Hematopoietic multipotent progenitor cell treated with erythropoietin and hydrocortisone succinate and interleukin-3 and kit ligand, for 15 days (in vitro differentiated cells): ENCODE results near the gene SLC25A28.

Experiments
- DNase-seq: peaks from one replicate; pipeline ENCODE4 v3.0.0-alpha.2; 2015; ENCODE audit warnings: low spot score

SLC25A28 gene, protein sequence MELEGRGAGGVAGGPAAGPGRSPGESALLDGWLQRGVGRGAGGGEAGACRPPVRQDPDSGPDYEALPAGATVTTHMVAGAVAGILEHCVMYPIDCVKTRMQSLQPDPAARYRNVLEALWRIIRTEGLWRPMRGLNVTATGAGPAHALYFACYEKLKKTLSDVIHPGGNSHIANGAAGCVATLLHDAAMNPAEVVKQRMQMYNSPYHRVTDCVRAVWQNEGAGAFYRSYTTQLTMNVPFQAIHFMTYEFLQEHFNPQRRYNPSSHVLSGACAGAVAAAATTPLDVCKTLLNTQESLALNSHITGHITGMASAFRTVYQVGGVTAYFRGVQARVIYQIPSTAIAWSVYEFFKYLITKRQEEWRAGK

DNA sequence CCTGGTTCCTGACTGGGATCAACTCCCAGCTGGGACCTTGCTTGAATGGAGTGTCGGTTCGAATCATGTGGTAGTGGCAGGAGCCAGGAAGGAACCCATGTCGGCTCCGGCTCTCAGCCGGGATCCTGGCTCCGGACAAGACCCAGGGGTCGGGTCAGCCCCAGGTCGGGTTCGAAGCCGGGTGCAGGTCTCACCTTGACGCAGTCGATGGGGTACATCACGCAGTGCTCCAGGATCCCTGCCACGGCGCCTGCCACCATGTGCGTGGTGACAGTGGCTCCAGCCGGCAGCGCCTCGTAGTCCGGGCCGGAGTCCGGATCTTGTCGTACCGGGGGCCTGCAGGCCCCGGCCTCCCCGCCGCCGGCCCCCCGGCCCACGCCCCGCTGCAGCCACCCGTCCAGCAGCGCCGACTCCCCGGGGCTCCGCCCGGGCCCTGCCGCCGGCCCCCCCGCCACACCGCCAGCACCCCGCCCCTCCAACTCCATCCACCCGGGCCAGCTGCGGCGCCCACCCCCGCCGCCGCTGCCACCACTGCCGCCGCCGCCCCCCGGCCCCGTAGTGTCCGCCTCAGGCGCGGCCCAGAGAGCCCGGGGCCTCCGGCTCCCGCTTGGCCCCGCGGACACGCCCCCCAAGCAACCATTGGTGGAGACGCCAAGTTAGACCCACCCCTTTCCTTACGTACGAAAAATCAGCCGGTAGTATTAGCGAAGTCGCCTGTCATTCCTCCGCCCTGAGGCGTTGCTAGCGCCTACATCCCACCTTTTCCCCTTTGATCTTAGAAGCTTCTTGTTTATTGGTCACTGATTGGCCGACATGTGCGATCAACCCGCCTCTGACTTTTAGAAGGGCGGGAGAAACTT lies at the start of gene SLC25A28:
Gene SLC25A28 (minus strand): TSS at position 589 of the 860 bp plus-strand sequence. CDS start 104 bp downstream, at position 485.
- peak; percentile 99 for DNase-seq

DNA sequence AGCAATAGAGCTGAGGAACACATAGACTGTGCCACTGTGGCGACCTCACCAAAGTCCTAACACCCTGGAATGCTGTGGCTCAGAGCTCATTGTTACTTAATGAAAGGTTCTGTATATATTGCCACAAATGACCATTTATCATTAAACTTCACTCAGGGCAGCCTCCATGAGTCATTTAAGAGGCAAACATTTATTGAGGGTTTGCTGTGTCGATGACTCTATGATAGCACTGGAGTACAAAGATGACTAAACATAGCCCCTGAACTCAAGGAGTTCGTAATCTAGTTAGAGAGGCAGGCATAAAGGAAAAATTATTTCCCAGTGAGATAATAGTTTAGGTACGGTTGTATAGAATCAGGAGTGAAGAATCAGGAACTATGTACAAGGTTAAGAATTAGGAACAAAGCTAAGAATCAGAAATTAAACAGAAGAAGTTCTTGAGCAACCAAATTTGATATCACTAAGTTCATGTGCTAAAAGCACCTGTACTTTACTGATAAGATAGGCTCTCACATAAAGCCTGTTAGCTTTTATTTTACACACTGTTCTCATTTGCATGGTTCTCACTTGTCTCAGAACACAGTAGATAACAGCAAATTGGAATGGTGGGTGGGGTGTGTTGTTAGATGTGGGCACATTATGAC lies 47.0 kb upstream of the SLC25A28 start:
- DNase-seq = no peak

DNA sequence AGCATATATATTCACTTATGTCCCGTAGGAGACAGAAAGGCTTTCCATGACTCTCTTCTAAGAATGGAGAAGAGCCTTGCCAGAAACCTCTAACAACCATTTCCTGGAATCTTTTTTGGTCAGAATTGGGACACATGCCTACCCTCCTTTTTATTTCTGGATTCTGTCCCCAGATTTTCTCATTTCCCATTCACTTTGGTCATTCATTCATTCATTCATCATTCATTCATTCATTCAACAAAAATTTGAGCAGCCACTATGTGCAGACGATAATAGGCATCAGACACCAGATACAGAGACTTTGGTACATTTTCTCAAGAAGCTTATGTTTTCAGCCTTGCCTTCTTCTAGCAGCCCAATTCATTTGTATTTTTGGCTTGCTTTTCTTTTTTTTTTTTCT lies 45.1 kb upstream of the SLC25A28 start:
- DNase-seq = no peak

DNA sequence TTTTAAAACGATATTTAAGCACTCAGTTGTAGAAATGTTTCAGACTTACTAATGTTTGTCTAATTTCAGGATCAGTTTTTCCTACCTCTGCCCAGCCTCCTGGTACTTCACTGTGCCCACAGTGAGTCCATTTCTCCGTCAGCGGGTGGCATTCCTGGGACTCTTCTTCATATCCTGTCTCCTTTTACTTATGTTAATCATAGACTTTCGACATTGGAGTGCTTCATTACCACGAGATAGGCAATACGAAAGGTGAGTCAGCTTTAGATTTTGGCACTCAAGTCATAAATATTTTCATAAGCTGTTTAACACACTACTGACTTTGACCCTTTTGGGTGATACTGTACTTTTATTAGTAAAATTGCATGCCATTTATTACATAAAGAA lies 41.1 kb upstream of the SLC25A28 start:
- no peak for DNase-seq

DNA sequence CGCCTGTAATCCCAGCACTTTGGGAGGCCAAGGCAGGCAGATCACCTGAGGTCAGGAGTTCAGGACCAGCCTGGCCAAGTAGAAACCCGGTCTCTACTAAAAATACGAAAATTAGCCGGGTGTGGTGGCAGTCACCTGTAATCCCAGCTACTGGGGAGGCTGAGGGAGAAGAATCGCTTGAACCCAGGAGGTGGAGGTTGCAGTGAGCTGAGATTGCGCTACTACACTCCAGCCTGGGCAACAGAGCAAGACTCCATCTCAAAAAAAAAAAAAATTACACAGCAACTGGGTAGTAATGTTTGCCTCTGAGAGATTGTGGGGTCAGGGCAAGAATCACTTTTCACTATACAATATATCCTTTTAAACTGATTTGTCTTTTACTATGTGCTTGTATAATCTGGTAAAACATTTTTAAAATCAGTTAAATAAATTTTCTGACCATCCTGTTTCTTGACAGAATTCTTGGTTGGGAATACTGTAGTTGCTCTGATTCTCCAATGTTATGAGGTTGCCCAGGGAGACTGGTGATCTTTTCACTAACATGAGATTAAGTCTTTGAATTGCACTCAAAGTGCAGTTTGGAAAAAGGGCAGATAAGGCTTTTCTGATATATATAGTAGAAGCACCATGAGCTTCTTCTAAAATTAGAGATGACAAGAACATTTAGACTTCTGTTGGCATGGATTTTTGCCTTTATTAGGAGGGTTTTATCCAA lies 40.6 kb upstream of the SLC25A28 start:
- no peak for DNase-seq

DNA sequence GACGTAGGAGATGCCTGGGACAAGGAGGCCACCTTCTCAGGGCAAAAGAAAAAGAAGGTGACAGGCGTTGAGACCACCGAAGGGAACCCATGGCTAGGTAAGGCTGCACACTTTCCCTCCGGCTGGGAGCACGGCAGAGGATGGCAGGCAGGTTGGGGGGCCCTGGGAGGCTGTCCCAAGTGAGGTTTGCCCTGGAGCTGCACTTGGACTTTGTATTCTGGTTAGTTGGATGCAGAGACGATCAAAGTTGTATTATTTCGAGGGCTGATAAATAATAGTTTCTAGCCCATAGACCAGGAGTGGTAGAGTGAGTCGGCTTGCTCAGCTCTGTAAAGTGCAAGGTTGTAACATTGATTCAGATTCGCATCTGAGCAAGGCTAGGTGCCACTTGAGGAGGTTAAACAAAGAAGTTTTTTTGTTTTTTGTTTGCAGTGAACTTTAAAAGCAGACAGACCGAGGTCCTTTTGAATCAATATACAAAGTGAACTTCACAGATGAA lies 39.7 kb upstream of the SLC25A28 start:
- no peak for DNase-seq

DNA sequence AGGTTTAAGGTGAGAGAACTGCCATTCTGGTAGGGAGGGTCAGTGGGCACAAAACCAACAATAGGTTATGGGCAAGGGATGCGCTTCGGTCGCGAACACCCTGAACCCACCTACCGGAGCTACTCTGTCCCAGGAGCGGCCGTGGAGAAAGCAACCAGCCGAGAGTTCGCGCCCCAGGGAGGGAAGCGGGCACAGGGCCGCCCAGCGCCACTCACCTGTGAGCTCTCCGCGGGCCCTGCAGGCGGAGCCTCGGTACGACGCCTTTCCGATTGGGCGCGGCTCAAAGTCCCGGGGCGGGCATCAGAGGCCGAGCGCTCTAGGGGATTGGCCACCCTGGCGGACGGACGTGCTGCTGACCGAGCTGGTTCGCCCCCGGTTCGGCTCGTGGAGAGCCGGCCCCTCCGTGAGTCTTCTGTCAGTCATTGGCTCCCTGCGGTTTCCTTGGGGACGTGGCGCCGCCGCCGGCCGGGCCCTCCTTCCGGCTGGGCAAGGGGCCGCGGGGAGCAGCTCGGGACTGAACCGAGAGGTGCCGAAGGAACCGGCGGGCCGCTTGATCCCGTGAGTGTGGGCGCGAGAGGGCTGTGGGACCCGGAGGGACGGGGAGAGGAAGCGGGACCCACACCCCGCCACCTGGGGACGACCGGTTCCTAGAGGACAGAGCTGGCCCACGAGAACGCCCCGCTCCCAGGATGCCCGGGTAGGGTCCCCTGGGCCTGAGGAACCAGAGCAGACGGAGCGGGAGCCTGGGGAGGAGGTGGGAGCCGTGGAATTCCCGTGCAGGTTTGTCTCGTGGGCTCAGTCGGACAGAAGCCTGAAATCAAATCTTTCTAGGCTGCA lies 39.0 kb upstream of the SLC25A28 start, which contains the start of gene ENTPD7:
Gene ENTPD7 (plus strand): TSS at position 479 of the 837 bp plus-strand sequence. CDS start 448 bp downstream, outside the sequence.
- peak; percentile 93 for DNase-seq

DNA sequence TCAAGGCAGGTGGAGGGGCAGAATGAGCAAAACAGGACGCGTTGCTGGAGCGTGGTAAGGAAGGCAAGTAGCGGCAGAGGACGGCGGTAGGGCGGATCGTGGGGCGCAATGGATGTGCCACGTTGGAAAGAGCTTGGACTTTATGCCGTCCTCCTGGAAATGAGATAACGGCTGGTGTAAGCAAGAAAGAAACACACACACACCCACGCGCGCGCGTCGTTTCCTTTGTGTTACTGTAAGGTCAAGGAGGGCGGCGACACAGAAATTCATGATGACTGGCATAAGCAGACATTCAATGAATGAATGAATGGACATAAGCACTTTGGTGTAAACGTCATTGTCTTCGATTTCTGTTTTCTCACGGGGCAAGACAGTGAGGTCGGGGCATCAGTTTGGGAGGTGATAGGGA lies 38.4 kb upstream of the SLC25A28 start:
- DNase-seq = no peak

DNA sequence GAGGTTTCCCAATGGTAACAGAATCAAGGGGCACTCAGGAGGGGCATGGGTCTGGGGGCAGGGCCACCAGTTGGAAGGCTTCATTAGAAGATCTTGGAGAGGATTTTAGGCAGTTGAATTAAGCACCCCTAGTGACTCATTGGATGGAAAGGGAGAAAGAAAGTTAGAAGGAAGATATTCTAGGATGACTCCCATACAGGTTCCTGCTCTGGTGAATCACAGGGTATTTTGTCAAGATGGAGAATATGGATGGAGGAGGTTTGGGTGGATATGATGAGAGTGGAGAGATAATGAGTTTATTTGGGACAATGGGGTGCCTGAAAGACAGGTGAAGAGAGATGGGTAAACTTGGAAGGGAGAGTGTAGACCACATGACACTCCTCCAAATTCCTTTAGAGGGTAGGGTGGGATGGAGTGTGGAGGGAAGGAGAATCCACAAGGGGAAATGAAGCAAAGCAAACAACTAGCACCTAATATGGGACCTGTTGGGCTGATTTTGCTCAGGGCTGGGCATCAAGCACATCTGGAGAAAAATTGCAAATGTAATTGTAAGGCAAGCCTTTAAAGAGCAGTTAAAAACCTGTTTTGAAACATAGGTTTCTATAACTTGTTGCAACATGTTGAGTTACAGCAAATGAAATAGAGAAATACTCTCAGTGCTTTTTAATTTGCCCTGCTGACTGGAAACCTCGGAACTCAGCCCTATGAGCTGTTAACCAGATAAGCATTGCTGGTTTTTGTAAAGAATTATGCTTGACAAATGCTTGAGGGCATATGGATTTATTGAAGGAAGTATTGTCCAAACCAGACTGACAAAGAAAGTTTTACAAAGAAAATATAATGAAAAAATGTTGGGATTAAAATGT lies 36.2 kb upstream of the SLC25A28 start:
- no peak for DNase-seq

DNA sequence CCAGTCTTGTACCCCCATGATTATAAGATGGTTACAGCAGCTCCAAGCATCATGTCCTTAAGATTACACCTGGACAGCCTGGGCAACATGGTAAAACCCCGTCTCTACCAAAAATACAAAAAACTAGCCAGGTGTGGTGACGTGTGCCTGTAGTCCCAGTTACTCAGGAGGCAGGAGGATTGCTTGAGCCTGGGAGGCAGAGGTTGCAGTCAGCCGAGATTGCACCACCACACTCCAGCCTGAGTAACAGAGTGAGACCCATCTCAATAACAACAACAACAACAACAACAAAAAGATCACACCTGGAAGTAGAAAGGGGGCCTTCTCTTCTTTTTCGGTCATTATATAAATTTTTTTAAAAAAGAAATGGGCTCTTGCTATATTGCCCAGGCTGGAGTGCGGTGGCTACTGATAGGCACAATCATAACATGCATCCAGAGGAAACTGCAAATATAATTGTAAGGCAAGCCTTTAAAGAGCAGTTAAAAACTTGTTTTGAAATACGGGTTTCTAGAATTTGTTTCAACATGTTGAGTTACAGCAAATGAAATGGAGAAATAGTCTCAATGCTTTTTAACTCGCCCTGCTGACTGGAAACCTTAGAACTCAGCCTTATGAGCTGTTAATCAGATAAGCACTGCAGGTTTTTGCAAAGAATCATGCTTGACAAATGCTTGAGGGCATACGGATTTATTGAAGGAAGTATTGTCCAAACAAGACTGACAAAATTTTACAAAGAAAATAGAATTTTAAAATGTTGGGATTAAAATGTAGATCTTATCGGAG lies 34.3 kb upstream of the SLC25A28 start:
- DNase-seq = no peak

DNA sequence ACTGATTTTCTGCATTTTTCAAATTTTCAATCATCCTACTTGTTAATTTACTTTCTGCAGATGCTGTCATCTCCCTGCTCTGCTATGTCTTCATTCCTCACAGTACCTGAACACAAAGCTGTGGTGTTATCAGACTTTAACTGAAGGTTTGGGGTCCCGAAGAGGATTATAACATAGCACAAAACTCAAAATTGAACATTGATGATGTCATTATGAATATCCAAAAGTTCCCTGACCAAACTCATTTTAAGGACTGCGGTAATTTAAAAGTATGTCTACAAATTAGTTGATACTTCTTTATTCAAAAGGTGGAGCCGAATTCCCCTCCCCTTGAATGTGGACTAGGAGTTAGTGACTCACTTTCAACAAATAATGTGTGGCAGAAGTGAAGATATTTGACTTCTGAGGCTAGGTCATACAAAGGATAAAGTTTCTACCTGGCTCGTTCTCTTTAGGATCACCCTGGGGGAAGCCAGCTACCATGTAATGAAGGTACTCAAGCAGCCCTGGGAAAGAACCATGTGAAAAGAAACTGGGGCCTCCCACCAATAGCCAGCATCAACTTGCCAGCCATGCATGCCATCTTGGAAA lies 32.7 kb upstream of the SLC25A28 start:
- no peak for DNase-seq

DNA sequence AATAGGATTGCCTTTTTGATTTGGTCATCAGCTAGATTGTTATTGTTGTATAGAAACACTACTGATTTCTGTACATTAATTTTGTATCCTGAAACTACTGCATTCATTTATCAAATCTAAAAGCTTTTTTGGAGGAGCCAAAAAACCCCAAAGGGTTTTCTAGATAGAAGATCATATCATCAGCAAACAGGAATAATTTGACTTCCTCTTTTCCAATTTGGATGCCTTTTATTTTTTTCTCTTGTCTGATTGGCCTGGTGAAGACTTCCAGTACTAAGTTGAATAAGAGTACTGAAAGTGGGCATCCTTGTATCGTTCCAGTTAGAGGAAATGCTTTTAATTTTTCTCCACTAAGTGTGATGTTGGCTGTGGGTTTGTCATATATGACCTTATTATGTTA lies 28.5 kb upstream of the SLC25A28 start:
- no peak for DNase-seq

DNA sequence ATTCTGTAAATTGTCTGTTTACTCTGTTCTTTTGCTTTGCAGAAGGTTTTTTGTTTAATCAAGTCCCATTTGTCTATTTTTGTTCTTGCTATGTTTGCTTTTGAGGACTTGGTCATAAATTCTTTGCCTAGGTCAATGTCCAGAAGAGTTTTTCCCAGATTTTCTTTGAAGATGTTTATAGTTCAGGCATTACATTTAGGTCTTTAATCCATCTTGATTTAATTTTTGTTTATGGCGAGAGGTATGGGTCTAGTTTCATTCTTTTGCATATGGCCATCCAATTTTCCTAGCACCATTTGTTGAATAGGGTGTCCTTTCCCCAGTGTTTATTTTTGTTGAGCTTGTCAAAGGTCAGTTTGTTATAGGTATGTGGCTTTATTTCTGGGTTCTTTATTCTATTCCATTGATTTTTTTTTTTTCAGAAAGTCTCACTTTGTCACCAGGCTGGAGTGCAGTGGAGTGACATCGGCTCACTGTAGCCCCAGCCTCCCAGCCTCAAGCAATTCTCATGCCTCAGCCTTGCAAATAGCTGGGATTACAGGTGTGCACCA lies 27.4 kb upstream of the SLC25A28 start:
- DNase-seq = no peak

DNA sequence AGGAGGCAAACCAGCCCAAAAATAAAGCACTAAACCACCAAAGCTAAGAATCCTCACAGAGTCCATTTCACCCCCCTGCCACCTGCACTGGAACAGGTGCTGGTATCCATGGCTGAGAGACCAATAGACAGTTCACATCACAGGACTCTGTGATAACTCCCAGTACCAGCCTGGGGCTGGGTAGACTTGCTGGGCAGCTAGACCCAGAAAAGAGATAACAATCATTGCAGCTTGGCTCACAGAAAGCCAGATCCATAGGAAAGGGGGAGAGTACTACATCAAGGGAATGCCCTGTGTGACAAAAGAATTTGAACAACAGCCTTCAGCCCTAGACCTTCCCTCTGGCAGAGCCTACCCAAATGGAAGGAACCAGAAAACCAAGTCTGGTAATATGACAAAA lies 13.6 kb upstream of the SLC25A28 start:
- DNase-seq = no peak

DNA sequence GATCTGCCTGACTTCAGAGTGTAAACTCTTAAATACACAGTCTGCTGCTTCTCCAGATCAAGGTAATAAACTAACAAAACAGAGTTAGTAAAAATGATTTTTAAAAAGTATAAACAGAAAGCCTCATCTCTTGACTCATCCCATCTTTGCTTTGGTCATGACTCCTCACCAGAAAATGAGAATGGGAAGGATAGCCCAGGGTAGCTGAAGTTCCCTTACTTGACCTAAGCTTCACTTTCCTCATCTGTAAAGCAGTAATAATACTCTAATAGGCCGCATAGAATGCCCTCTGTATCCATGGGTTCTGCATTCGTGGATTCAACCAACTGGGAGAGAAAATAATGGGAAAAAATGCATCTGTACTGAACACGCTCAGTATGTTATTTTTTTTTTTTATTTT lies 11.3 kb upstream of the SLC25A28 start:
- DNase-seq = no peak

DNA sequence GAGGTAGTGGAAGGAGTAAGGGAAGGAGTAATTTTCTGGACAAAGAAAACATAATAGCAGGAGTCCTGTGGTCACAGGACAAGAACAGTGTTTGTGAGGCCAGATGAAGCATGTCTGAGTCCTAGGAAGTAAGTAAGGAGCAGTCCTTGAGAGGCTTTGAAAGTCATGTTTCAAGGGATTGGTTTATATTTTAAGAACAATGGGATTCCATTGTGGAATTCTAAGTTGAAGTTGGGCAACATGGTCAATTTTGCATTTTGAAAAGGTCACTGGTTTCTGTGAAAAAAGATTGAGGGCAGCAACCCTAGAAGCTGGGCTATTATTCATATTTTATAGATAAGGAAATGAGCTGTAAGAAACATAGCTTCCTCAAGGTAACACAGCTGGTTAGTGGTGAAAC lies 10.8 kb upstream of the SLC25A28 start:
- no peak for DNase-seq

DNA sequence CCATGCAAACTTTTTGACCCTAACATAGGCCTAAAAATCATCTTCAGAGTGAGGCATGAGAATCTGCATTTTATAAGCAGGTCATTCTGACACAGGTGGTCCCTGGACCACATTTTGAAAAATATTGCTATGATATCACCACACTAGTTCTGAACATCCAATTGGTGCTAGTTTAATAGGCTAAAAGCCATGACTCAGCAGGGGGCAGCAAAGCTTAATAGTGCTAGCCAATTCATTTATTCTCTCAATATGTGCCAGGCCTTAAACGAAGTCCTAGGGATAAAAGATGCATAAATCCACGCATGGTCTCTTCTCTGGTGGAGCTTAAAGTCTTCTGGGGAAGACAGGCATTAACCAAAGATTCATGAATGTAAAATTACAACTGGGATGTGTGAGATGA lies 10.2 kb upstream of the SLC25A28 start:
- DNase-seq = peak; percentile 44

DNA sequence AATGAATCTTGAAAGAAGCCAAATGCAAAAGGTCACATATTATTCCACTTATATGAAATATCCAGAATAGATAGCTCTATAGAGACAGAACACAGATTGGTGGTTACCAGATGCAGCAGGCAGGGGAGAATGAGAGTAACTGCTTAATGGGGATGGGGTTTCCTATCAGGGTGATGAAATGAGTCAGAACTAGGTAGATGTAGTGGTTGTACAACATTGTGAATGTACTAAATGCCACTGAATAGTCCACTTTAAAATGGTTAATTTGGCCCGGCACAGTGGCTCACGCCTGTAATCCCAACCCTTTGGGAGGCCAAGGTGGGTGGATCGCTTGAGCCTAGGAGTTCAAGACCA lies 9.4 kb upstream of the SLC25A28 start:
- no peak for DNase-seq
